RPMI7951 (cell line): ENCODE measurements around the gene LIMS2. TPM values are rescaled to one million over a fixed set of nuclear protein-coding genes. Genes with fewer than 3 reads are reported as not detected.

Experiments
- DNase-seq: peaks from one replicate; pipeline ENCODE4 v3.0.0-alpha.2; 2012; ENCODE audit warnings: low read depth
- total RNA-seq: library from RNA; depleted of rRNA; stranded (reverse); fragments of >200 nt; shearing (Covaris generic); gene quantifications from 2 replicates; pipeline ENCODE4 v1.2.3, GENCODE V29; 2014; rRNA removed

Gene LIMS2
- total RNA-seq, 1 experiment from 2014 or later, result 3.8 TPM

DNA sequence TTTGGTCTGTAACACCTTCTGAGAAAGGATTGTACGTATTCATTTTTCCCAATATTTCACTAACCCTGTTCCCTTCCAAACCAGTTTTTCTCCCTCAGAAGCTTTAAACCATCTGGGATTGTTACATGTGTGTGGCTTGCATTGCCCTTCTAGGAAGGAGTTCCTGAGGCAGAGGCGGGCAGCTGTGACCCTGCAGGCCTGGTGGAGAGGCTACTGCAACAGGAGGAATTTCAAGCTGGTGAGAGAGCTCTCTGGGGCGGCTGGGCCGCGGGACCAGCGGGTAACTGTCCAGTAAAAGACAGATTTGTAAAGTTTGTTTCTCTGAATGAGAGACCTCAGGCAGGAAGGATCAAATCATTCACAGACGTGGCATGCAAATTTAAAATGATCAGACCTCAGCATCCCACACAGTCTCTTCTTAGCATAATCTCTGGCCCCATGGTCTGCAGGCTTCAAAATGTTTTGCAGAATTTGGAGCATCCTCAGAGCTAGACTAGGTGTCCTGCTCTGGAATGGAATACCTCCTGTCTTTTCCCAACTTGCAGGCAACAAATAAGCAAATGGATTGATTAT is 69.6 kb downstream of the LIMS2 start:
- DNase-seq, result peak; percentile 56

DNA sequence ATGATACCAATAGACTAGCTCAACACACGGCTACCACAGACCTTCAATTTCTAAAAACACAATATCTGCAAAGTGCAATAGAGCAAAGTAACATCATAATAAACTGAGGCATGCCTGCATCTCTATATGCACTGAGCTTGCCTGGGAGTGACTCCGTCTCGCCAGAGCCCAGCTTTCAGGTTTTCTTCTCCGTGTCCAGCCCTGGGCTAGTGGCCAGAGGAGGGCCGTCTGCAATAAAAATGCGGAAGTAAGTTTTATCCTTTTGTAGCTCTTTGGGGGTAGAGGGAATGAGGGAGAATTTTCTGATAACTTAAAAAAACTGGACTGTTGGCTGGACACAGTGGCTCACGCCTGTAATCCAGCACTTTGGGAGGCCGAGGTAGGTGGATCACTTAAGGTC is 70.3 kb downstream of the LIMS2 start:
- no peak for DNase-seq

DNA sequence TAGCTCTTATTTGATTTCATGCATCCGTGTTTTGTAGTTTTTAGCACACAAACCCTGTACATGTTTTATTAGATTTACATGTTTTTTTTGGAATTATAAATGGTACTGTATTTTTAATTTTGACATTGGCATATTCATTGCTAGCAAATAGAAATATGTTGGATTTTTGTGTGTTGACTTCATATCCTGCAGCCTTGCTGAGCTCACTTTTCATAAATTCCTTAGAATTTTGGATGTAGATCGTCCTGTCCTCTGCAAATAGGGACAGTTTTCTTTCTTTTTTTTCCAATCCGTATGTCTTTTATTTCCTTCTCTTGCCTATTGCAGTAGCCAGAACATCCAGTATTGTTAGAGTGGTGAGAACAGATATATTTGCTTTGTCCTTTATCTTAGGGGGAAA is 76.1 kb downstream of the LIMS2 start:
- peak; percentile 13 for DNase-seq

DNA sequence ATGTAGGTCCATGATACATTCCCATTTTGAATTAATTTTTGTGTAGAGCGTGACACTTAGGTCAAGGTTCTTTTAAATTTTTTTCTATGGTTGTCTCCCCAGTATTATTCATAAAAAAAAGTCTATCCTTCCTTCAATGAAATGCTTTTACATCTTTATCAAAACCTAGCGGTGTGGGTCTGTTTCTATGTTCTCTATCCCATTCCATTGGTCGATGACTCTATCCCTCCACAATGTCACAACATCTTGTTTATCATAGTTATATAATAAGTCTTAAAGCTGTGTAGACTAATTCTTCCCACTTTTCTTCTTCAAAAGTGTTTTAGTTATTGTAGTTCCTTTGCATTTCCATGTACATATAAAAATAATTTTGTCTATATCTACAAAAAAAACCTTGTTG is 76.6 kb downstream of the LIMS2 start:
- peak; percentile 14 for DNase-seq

DNA sequence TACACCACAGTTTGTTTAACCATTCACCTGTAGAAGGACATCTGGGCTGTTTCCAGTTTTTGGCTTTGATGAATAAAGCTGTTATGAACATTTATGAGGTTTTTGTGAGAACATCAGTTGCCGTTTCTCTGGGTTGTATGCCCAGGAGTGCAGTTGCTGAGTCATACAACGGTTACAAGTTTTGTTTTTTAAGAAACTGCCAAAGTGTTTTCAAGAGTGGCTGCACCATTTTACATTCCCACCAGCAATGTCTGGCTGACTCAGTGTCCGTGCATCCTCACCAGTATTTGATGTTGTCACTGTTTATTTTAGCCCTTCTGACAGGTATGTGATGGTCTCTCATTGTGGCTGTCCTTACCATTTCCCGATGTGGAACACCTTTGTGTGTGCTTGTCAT is 77.3 kb downstream of the LIMS2 start:
- DNase-seq, result peak; percentile 80

DNA sequence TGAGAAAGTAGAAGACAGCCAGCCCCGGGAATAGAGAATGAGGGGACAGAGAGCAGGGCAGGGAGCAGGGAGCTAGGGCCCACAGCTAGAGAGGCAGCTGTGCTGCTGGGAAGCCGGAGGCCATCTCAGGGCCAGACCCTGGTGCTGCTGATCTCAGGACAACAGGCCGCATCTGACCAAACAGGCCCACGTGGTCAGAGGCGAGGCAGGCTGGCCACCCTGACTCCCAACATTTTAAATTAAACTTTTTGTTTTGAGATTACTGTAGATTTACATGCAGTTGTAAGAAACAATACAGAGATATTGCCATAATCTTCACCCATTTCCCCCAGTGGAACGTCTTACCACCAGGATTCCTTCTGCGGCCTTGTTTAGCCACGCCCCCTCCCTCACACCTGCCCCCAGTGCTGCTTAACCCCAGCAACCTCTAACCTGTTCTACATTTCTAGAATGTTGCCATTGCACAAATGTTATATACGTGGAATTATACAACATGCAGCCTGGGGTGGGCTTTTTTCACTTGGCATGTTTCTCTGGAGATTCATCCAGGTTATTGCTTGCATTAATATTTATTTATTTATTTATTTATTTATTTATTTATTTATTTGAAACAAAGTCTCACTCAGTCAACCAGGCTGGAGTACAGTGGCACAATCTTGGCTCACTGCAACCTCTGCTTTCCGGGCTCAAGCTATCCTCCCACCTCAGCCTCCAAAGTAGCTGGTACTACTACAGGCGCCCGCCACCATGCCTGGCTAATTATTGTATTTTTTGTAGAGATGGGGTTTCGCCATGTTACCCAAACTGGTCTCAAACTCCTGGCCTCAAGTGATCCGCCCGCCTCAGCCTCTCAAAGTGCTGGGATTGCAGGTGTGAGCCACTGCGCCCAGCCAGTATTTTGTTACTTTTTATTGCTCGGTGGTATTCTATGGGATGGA is 78.0 kb downstream of the LIMS2 start:
- DNase-seq, result no peak

DNA sequence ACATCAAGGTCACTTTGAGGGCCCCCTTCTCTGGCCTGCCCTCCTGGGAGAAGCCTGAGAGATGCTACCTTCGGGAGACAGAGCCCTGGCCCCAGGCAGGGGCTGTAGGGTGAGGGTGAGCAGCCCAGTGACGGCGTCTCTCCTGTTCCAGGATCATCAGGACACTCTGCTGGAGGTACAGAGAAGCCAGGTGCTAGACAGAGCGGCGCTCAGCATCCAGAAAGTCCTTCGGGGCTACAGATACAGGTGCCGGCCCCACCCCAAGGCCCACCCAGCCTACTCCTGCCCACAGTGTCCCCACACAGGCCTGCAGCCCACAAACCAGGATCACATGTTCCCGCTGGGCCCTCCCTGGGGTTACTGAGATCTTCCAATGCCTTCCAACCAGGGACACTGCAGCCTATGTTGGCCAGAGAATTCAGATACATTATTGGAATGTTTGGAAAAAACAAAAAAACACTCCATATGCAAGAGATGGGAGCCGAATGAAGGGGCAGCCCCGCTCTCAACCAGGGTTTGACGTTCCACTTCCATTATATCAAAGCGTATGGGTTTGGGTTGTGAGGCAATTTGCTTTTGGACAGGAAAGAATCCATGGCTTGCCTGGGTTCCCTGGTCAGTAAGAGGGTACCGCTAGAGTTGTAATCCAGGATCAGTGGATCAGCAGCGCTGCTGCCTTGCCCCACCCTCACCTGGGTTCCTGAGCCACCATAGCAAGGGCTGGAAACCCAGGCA is 78.9 kb downstream of the LIMS2 start:
- DNase-seq, result no peak

DNA sequence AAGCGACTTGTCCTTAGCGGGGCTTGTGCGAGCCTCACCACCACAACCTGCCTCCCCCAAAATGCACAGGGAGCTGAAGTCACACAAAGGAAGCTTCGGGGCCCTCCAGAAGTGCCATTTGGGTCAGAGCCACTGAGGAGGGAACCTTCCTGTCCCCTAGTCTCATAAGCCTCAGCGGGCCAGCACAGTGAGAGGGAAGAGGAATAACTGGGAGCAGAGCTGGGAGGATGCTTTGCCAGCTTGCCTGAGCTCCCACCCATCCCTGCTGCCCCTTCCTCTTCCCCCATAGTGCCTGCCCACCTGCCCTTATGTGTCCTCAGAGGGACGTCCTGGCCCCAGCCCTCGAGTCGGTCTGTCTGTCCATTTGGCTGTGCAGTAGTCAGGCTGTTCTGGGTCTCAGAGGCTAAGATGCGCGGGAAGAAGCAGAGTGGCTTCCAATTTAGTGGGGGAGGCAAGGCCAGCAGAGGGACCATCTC is 81.2 kb downstream of the LIMS2 start:
- DNase-seq, result no peak

DNA sequence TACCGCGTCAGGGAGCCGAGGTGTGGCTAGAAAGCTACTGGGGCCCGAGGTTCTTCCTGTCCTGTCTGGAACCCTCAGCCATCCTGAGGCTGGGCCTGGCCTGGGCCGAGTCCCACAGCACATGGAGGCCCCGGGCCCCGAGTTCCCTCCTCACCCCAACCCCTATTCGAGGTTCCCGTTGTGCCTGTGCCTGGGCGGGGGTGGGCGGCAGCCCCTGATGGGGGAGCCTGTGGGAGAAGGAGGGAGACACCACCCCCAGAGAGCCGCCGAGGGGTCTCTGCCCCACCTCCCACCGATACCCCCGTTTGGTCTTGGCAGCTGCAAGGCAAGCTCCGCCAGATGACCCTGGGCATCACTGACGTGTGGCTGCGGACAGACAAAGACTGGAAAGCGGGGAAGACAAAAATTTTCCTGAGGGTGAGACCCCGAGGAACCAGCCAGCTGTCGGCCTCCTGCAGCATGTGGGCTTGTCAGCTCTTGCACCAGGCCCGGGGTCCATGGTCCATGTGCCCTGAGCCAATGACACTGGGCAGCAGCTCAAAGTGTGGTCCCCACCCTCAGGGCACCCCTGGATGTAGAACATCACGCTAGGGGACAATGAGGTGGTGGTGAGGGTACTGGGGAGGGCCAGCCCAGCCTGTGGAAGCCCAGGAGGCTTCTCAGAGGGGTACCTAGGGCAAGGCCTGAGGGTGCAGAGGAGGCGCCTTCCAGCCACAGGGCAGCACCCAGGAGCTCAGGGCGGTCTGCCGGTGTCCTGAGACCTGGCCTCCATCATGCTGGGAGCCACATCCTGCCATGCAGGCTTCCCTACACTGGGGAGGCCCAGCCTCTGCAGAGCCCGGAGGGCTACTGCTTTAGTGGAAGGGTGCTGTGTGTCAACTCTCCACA is 81.9 kb downstream of the LIMS2 start:
- DNase-seq, result no peak

DNA sequence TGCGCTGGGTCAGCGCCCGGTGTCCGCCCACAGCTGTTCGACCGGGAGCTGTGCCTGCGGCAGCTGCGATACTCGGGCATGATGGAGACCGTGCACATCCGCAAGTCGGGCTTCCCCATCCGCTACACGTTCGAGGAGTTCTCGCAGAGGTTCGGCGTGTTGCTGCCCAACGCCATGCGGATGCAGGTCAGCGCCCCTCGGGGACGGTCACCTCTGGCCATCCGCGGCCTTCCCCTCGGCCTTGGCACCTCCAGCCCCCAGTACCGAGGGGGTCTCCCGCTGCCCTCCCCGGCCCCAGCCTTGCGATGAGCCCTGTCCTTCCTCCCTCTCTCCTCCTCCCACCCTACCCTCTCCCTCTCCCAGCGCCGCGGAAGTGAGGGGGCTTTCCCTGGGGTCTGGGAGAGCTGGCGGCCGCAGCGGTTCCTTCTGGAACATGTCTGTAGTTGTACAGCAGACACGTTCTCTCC is 82.5 kb downstream of the LIMS2 start:
- no peak for DNase-seq

DNA sequence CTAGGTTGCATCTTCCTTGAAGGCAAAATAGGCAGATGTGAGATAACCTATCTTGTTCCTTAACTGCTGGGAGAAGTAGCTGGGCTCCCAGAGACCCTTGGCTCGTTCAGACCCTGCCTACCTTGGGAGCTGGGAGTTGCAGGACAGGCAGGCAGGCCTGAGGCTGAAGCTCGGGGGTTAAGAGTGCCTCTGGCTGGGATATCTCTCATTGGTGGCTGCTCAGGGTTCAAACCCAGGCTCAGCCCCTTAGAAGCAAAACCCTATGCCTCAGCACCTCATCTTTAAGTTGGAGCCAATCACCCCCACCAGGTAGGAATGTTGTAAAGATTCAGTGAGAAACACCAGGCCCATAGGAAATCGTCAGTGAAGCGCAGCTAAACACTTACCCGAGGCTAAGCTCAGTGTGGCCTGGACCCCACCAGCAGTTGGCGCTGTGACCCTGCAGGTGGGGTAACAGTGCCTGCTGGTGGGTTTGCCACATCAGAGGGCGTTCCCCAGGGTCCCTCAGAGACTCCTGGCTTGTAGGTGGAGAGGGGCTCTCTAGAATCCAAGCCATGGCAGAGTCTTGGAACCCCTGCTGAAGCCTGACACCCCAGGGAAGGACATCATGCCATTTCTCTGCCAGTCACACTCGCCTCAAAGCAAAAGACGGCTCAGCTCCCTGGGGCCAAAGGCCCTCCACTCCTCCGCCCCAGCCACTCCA is 84.0 kb downstream of the LIMS2 start:
- peak; percentile 61 for DNase-seq

DNA sequence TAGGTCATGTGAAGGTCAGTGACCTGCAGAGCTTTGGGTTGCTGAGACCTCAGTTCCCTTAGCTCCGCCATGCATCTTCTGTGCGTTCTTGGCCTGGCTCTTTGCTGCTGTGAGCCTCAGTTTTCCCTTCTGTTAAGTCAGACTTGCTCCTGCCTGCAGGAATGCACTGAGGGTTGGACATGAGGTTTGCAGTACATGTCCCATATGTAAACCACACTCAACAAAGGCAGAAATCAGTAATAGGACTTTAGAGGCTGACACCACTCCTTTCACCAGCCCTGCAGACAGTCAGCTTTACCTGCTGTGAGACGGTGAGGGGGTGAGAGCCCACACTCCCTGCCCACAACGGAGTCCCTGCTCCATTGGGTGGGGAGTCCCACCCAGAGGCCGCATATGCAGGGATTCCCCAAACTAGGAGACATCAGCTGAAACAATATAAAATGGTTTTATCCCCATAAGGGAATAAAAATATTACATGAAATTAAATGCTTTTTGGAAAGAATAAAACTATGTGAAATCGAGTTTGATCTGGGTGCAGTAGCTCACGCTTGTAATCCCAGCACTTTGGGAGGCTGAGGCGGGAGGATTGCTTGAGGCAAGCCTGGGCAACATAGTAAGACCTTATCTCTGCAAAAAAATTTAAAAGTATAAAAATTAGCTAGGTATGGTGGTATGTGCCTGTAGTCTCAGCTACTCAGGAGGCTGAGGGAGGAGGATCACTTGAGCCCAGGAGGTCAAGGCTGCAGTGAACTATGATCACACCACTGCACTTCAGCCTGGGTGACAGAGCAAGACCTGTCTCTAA is 84.7 kb downstream of the LIMS2 start:
- DNase-seq, result no peak

DNA sequence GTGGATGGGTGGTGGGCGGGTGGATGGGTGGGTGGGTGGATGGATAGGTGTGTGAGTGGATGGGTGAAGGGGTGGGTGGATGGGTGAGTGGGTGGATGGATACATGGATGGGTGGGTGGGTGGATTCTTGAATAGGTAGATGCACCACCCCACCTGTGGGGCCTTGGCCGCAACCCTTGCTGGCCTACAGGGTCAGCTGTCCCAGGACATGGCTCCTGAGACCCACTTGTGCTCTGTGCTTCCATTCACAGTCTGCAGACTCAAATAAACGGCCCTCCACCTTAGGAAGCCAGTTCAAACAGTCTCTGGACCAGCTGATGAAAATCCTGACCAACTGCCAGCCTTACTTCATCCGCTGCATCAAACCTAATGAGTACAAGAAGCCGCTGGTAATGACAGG is 85.5 kb downstream of the LIMS2 start:
- DNase-seq, result no peak

DNA sequence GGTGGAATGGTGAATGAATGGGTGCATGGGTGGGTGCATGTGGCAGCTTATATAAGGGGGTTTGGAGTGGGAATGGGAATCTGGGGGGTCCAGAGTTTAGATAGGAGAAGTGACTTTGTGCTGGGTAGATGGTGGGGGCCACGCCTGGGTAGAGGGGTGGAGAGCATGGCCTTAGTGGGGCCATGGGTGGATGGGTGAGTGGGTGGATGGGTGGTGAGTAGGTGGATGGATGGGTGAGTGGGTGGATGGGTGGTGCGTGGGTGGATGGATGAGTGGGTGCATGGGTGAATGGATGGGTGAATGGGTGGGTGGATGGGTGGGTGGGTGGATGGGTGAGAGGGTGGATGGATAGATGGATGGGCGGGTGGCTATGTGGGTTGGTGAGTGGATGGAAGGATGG is 86.0 kb downstream of the LIMS2 start:
- DNase-seq, result no peak

Other genes starting within 250 kb of the LIMS2 start
- gene IWS1, start 149.0 kb downstream of the LIMS2 start, total RNA-seq, result 53.9 and 54.0 TPM in 2 replicates
- 11.3 and 12.7 TPM in 2 replicates for gene MYO7B, start 139.8 kb downstream of the LIMS2 start, total RNA-seq
- 0.29 and 0.84 TPM in 2 replicates for gene GPR17, start 29.4 kb downstream of the LIMS2 start, total RNA-seq
- gene SFT2D3, start 26.0 kb upstream of the LIMS2 start, total RNA-seq, result 8.5 and 9.3 TPM in 2 replicates
- gene WDR33, start 135.6 kb upstream of the LIMS2 start, total RNA-seq, result 27.6 and 27.8 TPM in 2 replicates
- gene POLR2D, start 182.6 kb upstream of the LIMS2 start, total RNA-seq, result 23.4 and 23.7 TPM in 2 replicates
- 12.5 and 12.7 TPM in 2 replicates for gene AMMECR1L, start 210.4 kb upstream of the LIMS2 start, total RNA-seq